Measurements from ENCODE around the gene CDKN2B.

DNA sequence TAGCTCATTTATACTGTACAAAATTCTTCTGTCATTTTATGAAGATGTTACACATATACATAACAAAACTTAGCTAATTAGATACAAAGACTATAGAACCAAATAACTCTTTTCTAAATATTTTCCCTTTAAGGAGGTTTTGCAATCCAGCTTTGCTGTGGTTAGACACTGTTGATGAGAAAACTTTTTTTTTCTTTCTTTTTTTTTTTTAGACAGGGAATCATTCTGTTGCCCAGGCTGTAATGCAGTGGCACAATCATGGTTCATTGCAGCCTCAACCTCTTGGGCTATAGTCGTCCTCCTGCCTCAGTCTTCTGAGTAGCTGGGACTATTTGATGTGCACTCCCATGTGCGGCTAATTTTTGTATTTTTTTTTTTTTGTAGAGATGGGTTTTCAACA is 38.5 kb upstream of the CDKN2B start:
- TF ChIP-seq CTCF (IDR thresholded peaks at IDR 0.05; ENCODE audit: low read length) (no peak), EZH2phosphoT487 (IDR thresholded peaks at IDR 0.05; ENCODE audit: low read length) (no peak), EZH2 (optimal IDR thresholded peaks at IDR 0.05; ENCODE audit: low read depth, low read length) (no peak)

Measured in MM.1S (cell line).